Astrocyte of the cerebellum (primary cell): ENCODE results near the gene NFE2.

Source experiments
- DNase-seq: peaks from one replicate; pipeline ENCODE4 v3.0.0-alpha.2; 2011; ENCODE audit warnings: low read depth
- H3K4me3 ChIP-seq: 2 replicates; pipeline ENCODE4 v1.5.1; 2011; ENCODE audit warnings: mild to moderate bottlenecking, low read depth, low read length, moderate library complexity
- CTCF ChIP-seq: IDR thresholded peaks from 2 replicates; pipeline ENCODE4 v1.5.1; 2012; ENCODE audit warnings: low read length, low read depth, moderate library complexity, mild to moderate bottlenecking; ENCODE audit errors: missing control alignments
- in situ Hi-C: cut with HindIII; loops from 2 replicates; pipeline ENCODE4 v1.10.0; 2017; ENCODE audit warnings: low sequenced_read_pairs

NFE2 gene

GRCh38 chr12:54259194-54260011, 41.4 kb downstream of the NFE2 start:
- peak overlapping the region; percentile 44 for H3K4me3 ChIP-seq
- DNase-seq, result peak; percentile 68
- in situ Hi-C loops, result no loop called here
- TF ChIP-seq CTCF, result no peak

GRCh38 chr12:54258201-54258681, 42.6 kb downstream of the NFE2 start:
- H3K4me3 ChIP-seq, result no peak overlapping the region
- no peak for TF ChIP-seq CTCF
- peak; percentile 27 for DNase-seq
- in situ Hi-C loops, result no loop called here

- in situ Hi-C loops, result no loop called here
- no peak for TF ChIP-seq CTCF
- DNase-seq, result no peak
These were observed 43.5 kb downstream of the NFE2 start for GRCh38 chr12:54257332-54257731.

GRCh38 chr12:54253240-54253639, 47.6 kb downstream of the NFE2 start:
- DNase-seq, result no peak
- TF ChIP-seq CTCF, result no peak
- H3K4me3 ChIP-seq, result no peak overlapping the region
- in situ Hi-C loops, result no loop called here

More at GRCh38 chr12:54257332-54257731, 43.5 kb downstream of the NFE2 start:
- H3K4me3 ChIP-seq, result no peak overlapping the region

GRCh38 chr12:54251667-54252284, 49.0 kb downstream of the NFE2 start:
- peak; percentile 61 for TF ChIP-seq CTCF
- H3K4me3 ChIP-seq, result no peak overlapping the region
- peak; percentile 33 for DNase-seq
- in situ Hi-C loops, result no loop called here

GRCh38 chr12:54249489-54249888, 51.3 kb downstream of the NFE2 start:
- no peak overlapping the region for H3K4me3 ChIP-seq
- DNase-seq, result no peak
- in situ Hi-C loops, result no loop called here
- TF ChIP-seq CTCF, result no peak
